Measurements from ENCODE around the gene DCTPP1.
"Not testable (repeated sequence)": the region's sequence is repeated elsewhere in the genome, so short reads cannot be mapped to it uniquely, and the experiment has no call there.

DCTPP1 gene

DNA sequence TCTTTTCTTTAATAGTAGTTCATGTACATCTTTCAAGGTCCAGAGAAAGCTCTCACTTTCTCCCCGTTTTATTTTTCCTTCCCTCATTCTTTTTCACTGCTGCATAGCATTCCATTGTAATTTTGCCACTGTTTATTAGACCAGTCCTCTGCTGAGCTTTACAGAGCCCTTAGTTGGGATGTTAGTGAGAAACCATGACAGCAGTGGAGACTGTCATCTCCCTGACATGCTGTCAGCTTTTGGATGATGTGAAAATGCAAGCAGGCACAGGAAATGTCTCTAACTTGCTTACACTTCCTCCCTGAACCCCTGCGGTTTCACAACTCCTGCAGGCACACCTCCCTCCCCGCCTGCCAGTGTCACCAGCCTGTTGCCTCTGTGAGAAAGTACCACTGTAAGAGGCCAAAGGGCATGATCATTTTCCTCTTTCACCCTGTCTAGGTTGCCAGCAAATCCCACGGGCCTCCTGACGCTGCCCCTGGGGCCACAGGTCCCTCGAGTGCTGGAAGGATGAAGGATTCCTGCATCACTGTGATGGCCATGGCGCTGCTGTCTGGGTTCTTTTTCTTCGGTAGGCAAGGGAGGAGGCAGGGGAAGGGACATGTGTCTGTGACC, 42.6 kb upstream of the DCTPP1 start, which contains the start of gene ITGAL:
Gene ITGAL, plus strand, starts transcription at position 415 of the 615 bp plus-strand sequence. Its CDS starts 96 bp downstream, at position 511.
- DNase-seq (ENCODE audit: low spot score): no peak
- no peak for TF ChIP-seq CTCF (IDR thresholded peaks at IDR 0.05)
- Histone ChIP-seq H3K4me3 (no peak within 1 kb of the TSS), H3K27ac (no peak within 1 kb of the TSS)

DNA sequence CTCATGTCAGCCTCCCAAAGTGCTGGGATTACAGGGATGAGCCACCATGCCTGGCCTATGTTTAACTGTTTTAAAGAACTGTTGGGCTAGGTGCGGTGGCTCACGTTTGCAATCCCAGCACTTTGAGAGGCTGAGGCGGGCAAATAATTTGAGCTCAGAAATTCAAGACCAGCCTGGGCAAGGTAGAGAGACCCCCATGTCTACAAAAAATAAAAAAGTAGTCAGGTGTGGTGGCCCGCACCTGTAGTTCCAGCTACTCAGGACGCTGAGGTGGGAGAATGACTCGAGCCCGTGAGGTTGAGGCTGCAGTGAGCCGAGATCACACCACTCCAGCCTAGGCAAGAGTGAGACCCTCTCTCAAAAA, 40.8 kb upstream of the DCTPP1 start:
- DNase-seq (ENCODE audit: low spot score): no peak
- no peak for TF ChIP-seq CTCF (IDR thresholded peaks at IDR 0.05)
- H3K27ac ChIP-seq: no peak overlapping the region
- H3K4me3 ChIP-seq: no peak overlapping the region

DNA sequence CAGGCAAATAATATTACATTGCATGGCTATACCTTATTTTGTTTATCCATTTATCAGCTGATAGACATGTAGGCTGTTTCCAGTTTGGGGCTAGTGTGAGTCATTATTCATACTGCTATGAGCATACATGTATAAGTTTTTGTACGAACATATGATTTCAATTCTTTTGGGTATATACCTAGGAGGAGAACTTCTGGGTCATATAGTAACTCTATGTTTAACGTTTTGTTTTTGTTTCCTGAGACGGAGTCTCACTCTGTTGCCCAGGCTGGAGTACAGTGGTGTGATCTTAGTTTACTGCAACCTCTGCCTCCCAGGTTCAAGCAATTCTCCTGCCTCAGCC, 40.3 kb upstream of the DCTPP1 start:
- no peak for TF ChIP-seq CTCF (IDR thresholded peaks at IDR 0.05)
- H3K4me3 ChIP-seq: no peak overlapping the region
- H3K27ac ChIP-seq: no peak overlapping the region
- DNase-seq (ENCODE audit: low spot score): no peak

- H3K27ac ChIP-seq: no peak overlapping the region
- DNase-seq (ENCODE audit: low spot score): no peak
- no peak for TF ChIP-seq CTCF (IDR thresholded peaks at IDR 0.05)
- H3K4me3 ChIP-seq: no peak overlapping the region
Observed at GRCh38 chr16:30464078-30464477, 34.2 kb upstream of the DCTPP1 start.

GRCh38 chr16:30461426-30461825, 31.6 kb upstream of the DCTPP1 start:
- not testable (repeated sequence) for H3K27ac ChIP-seq; DNase-seq (ENCODE audit: low spot score); H3K4me3 ChIP-seq

DNA sequence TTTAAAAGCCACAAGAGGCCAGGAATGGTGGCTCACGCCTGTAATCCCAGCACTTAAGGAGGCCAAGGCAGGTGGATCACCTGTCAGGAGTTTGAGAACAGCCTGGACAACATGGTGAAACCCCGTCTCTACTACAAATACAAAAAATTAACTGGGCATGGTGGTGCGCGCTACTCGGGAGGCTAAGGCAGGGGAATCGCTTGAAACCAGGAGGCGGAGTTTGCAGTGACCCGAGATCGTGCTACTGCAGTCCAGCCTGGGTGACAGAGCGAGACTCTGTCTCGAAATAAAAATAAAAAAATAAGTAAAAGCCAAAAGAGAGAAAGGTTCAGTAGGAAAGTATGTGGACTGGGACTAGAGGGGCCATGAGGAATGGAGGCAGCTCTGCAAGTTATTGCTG, 29.6 kb upstream of the DCTPP1 start:
- no peak for TF ChIP-seq CTCF (IDR thresholded peaks at IDR 0.05)
- Histone ChIP-seq H3K4me3 (no peak overlapping the region), H3K27ac (no peak overlapping the region)
- DNase-seq (ENCODE audit: low spot score): no peak

DNA sequence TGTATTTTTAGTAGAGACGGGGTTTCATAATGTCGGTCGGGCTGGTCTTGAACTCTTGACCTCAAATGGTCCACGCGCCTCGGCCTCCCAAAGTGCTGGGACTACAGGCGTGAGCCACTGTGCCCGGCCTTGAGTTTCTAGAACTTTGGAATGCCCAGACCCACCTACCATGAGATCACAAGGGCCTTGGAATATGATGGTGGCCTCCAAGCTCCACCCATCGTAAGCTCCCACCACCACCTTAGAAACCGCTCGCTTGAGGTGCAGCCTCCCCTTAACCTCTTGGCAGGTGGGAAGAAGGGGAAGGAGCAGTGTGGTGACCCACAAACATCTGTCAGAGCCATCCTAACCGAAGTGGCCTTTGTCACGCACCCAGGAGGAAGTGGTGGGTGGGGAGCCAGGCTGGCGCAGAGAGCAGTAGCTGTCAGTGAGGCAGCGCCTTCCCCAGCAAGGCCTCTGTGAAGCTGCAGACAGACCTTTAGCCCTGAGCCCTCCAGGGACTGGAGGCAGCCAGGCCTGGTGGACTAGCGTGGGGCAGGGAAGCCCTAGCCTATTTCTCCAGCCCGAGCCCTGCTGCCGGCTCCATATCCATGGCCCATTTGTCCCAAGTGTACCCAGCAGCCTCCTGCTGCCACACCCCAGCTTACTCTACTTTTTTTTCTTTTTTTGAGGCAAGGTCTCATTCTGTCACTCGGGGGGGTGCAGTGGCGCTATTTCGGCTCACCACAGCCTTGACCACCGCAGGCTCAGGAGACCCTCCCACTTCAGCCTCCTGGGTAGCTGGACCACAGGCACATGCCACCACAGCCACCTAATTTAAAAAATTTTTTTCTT, 28.9 kb upstream of the DCTPP1 start:
- Histone ChIP-seq H3K4me3 (no peak overlapping the region), H3K27ac (no peak overlapping the region)
- TF ChIP-seq CTCF (IDR thresholded peaks at IDR 0.05): no peak
- no peak for DNase-seq (ENCODE audit: low spot score)
